Mononuclear cell (primary cell): ENCODE results near the gene DYNC1H1. TPM values are rescaled to one million over a fixed set of nuclear protein-coding genes. Genes with fewer than 3 reads are reported as not detected.

Experiments
- H3K27me3 ChIP-seq: 2 replicates; pipeline ENCODE4 v1.6.0; 2011; ENCODE audit warnings: low read length, control low read depth; ENCODE audit not compliant: insufficient read depth
- H3K4me1 ChIP-seq: 2 replicates; pipeline ENCODE4 v1.5.1; 2011; ENCODE audit warnings: mild to moderate bottlenecking, low read length, control low read depth; ENCODE audit not compliant: insufficient read depth
- H3K4me3 ChIP-seq: 2 replicates; pipeline ENCODE4 v1.5.1; 2011; ENCODE audit warnings: mild to moderate bottlenecking, low read length, moderate library complexity
- H3K9me3 ChIP-seq: 2 replicates; pipeline ENCODE4 v1.5.1; 2011; ENCODE audit warnings: low read depth, mild to moderate bottlenecking, control low read depth, low read length
- total RNA-seq: library from RNA; depleted of rRNA; stranded (reverse); fragments of >200 nt; gene quantifications from one replicate; pipeline ENCODE4 v1.2.3, GENCODE V29; 2012

DYNC1H1 gene
- total RNA-seq, 1 donor: 260 TPM

DNA sequence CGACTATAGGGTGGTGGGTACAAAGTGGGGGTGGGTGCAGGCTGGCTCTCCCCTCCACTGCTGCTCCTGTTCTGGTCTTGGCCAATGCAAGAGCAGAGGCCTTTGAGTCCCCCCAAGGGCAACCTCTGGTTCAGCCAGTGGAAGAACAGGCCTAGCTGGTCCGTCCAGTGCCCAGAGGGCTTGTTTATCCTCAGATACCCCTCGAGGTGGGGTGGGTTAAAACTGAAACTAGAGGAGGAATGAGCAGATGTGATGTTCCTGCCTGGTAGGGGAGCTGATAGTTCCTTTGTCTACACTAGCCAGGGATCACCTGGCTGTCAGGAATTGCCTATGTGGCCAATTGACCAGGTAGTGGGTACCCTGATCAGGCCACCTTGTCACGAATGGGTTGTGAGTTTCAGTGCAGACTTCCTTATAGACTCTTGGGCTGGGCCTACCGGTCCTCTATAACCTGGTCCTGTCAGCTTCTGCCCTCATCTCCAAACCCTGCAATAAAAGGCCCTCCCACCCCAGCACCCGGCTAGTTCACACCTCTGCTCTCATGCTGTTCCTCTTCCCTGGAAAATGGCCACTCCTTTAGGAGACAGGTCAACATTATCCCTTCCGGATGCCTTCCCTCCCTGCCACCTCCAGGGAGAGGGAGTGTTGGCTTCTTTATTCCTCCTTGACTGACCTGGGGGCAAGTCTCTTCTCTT, 133.2 kb downstream of the DYNC1H1 start:
- no peaks in the 10 kb centered on the region for H3K9me3 ChIP-seq
- no peak overlapping the region for H3K4me3 ChIP-seq
- no peaks in the 10 kb centered on the region for H3K27me3 ChIP-seq
- H3K4me1 ChIP-seq: no peaks in the 10 kb centered on the region

DNA sequence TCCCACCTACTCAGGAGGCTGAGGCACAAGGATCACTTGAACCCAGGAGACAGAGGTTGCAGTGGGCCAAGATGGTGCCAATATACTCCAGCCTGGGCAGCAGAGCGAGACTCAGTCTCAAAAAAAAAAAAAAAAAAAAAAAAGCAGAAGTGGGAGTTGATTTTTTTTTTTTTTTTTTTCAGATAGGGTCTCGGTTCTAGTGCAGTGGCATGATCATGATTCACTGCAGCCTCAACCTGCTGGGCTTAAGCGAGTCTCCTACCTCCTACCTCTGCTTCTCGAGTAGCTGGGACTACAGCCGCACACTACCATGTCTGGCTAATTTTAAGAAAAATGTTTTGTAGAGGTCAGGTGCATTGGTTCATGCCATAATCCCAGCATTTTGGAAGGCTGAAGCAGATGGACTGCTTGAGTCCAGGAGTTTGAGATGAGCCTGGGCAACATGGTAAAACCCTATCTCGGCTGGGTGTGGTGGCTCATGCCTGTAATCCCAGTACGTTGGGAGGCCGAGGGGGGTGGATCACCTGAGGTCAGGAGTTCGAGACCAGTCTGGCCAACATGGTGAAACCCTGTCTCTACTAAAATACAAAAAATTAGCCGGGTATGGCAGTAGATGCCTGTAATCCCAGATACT, 138.8 kb downstream of the DYNC1H1 start:
- Histone ChIP-seq H3K27me3 (no peaks in the 10 kb centered on the region), H3K4me3 (no peak overlapping the region), H3K9me3 (no peaks in the 10 kb centered on the region), H3K4me1 (peaks cover 21% of the 10 kb centered on the region)

DNA sequence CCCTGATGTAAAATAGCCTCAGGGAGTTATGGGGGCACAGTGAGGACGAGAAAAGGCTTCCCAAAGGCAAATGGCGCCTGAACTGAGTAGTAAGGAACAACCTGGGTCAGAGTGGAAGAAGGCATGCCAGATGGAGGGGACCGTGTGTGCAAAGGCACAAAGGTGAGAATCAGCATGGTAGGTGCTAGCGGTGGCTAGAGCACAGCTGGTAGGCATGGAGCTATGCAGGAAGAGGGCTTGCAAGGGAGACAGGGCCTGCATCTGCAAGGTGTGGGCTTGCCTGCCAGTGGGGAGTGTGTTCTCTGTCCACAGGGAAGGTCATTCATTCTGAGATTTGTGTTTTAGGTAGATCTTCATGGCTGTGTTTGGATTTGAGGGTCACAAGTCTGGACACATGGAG, 141.0 kb downstream of the DYNC1H1 start:
- H3K4me3 ChIP-seq: no peak overlapping the region

More for the DNA sequence above, 141.0 kb downstream of the DYNC1H1 start:
- Histone ChIP-seq H3K9me3 (no peaks in the 10 kb centered on the region), H3K27me3 (no peaks in the 10 kb centered on the region), H3K4me1 (peaks cover 21% of the 10 kb centered on the region)

Other genes with a start within 250 kb of the DYNC1H1 start
- 466 TPM for gene PPP2R5C, start 202.9 kb upstream of the DYNC1H1 start, total RNA-seq
- 382 TPM for gene HSP90AA1, start 122.5 kb downstream of the DYNC1H1 start, total RNA-seq
- gene WDR20, start 175.3 kb downstream of the DYNC1H1 start, total RNA-seq: 30.0 TPM